Measurements from ENCODE around the gene THUMPD2. TPM values are rescaled to one million over a fixed set of nuclear protein-coding genes. Genes with fewer than 3 reads are reported as not detected.

THUMPD2 gene
- total RNA-seq, 1 donor from 2014 or later, result 10.0 TPM

- DNase-seq, result no peak
- no peak for TF ChIP-seq CTCF (IDR thresholded peaks at IDR 0.05)
- Histone ChIP-seq H3K27ac (peak overlapping the region; percentile 94), H3K36me3 (no peaks in the 10 kb centered on the region), H3K27me3 (ENCODE audit: low read depth) (no peaks in the 10 kb centered on the region), H3K4me3 (peak overlapping the region; percentile 95), H3K4me1 (peaks cover 35% of the 10 kb centered on the region), H3K9me3 (no peaks in the 10 kb centered on the region)
- intact Hi-C loops (cut with DNase I), result no loop called here
- ATAC-seq, result no peak
These were observed 825 bp downstream of the THUMPD2 start for GRCh38 chr2:39778233-39778632.

GRCh38 chr2:39772812-39773152 lies 6.3 kb downstream of the THUMPD2 start:
- Histone ChIP-seq H3K36me3 (peaks cover 23% of the 10 kb centered on the region), H3K27ac (no peak overlapping the region)
- no peak for ATAC-seq

GRCh38 chr2:39772086-39772811 lies 6.8 kb downstream of the THUMPD2 start:
- peaks cover 16% of the 10 kb centered on the region for H3K4me1 ChIP-seq
- H3K27me3 ChIP-seq (ENCODE audit: low read depth), result no peaks in the 10 kb centered on the region
- H3K36me3 ChIP-seq, result peaks cover 23% of the 10 kb centered on the region
- no peaks in the 10 kb centered on the region for H3K9me3 ChIP-seq
- no peak for ATAC-seq
- H3K27ac ChIP-seq, result no peak overlapping the region
- no peak for DNase-seq
- TF ChIP-seq CTCF (IDR thresholded peaks at IDR 0.05), result no peak
- no peak overlapping the region for H3K4me3 ChIP-seq
- intact Hi-C loops (cut with DNase I), result no loop called here

More at GRCh38 chr2:39772812-39773152, 6.3 kb downstream of the THUMPD2 start:
- no peak overlapping the region for H3K4me3 ChIP-seq
- peaks cover 21% of the 10 kb centered on the region for H3K4me1 ChIP-seq
- H3K27me3 ChIP-seq (ENCODE audit: low read depth), result no peaks in the 10 kb centered on the region
- DNase-seq, result no peak
- no peak for TF ChIP-seq CTCF (IDR thresholded peaks at IDR 0.05)
- intact Hi-C loops (cut with DNase I), result no loop called here
- no peaks in the 10 kb centered on the region for H3K9me3 ChIP-seq

GRCh38 chr2:39762448-39762847 lies 16.6 kb downstream of the THUMPD2 start:
- intact Hi-C loops (cut with DNase I), result no loop called here
- Histone ChIP-seq H3K9me3 (no peaks in the 10 kb centered on the region), H3K27me3 (ENCODE audit: low read depth) (no peaks in the 10 kb centered on the region), H3K4me1 (no peaks in the 10 kb centered on the region), H3K36me3 (peaks cover 83% of the 10 kb centered on the region), H3K27ac (no peak overlapping the region), H3K4me3 (no peak overlapping the region)
- no peak for TF ChIP-seq CTCF (IDR thresholded peaks at IDR 0.05)
- no peak for ATAC-seq
- DNase-seq, result no peak

- intact Hi-C loops (cut with DNase I), result no loop called here
- no peaks in the 10 kb centered on the region for H3K4me1 ChIP-seq
- H3K9me3 ChIP-seq, result no peaks in the 10 kb centered on the region
- DNase-seq (no peak), ATAC-seq (no peak)
- no peak overlapping the region for H3K4me3 ChIP-seq
- no peak overlapping the region for H3K27ac ChIP-seq
- no peak for TF ChIP-seq CTCF (IDR thresholded peaks at IDR 0.05)
- no peaks in the 10 kb centered on the region for H3K27me3 ChIP-seq (ENCODE audit: low read depth)
- peaks cover 99% of the 10 kb centered on the region for H3K36me3 ChIP-seq
These were observed 21.9 kb downstream of the THUMPD2 start for GRCh38 chr2:39757156-39757555.

All from lower lobe of right lung (tissue), 2 donors.